Peyer's patch (tissue), 4 donors: Measurements from ENCODE around the gene STK38L.

Source experiments
- CTCF ChIP-seq, 6 experiments: fragments of 450-650 bp in 4 of 6; fragments of 200-600 bp in 2 of 6; sonication (generic) in 1 of 6; IDR thresholded peaks; one replicate each; pipeline ENCODE4 v1.5.1; 2017 to 2019; ENCODE audit warnings: antibody characterized with exemption in 6 of 6, mild to moderate bottlenecking in 3 of 6, moderate library complexity in 1 of 6
- POLR2A ChIP-seq, 2 donors: fragments of 450-650 bp; IDR thresholded peaks; one replicate each; pipeline ENCODE4 v1.5.1; 2017; ENCODE audit warnings: antibody characterized with exemption in 2 of 2, mild to moderate bottlenecking in 2 of 2, moderate library complexity in 2 of 2

GRCh38 chr12:27291862-27292261 is 47.8 kb downstream of the STK38L start:
- no peak for TF ChIP-seq POLR2A (IDR thresholded peaks at IDR 0.05)
- TF ChIP-seq CTCF (IDR thresholded peaks at IDR 0.05): no peak
